ENCODE measurements around the gene RPL27.

DNA sequence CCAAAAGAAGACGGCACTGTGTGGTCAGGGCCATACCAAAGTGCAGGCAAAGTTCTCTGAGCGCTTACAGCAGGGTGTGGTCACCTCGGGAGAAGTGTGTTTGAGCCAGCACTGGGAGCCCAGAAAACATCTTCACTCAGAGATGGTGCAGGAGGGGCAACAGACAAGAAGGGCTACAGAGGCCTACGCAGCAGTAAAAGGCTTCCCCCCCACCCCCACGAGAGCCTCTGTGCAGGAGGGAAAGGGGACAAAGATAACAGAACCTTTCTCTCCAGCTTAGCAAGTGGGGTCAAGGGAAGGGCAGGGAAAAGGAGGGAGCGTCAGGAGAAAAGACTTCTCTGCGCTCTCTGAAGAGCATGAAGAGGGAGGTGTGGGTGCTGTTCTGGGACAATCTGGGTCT, 21.2 kb downstream of the RPL27 start:
- TF ChIP-seq ZFP30 (CRISPR knock-in tag; IDR thresholded peaks at IDR 0.05), result no peak
- TF ChIP-seq RARB (CRISPR knock-in tag; IDR thresholded peaks at IDR 0.05), result no peak
- no peak for TF ChIP-seq PATZ1 (CRISPR knock-in tag; IDR thresholded peaks at IDR 0.05; ENCODE audit: borderline replicate concordance)
- no peak for TF ChIP-seq ZFP3 (CRISPR knock-in tag; IDR thresholded peaks at IDR 0.05)
- TF ChIP-seq, protein P1, sequence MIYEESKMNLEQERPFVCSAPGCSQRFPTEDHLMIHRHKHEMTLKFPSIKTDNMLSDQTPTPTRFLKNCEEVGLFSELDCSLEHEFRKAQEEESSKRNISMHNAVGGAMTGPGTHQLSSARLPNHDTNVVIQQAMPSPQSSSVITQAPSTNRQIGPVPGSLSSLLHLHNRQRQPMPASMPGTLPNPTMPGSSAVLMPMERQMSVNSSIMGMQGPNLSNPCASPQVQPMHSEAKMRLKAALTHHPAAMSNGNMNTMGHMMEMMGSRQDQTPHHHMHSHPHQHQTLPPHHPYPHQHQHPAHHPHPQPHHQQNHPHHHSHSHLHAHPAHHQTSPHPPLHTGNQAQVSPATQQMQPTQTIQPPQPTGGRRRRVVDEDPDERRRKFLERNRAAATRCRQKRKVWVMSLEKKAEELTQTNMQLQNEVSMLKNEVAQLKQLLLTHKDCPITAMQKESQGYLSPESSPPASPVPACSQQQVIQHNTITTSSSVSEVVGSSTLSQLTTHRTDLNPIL (CRISPR knock-in tag; IDR thresholded peaks at IDR 0.05; ENCODE audit: low read depth), result no peak
- TF ChIP-seq ISL1 (CRISPR knock-in tag; IDR thresholded peaks at IDR 0.05), result no peak
- TF ChIP-seq POU6F1 (CRISPR knock-in tag; IDR thresholded peaks at IDR 0.05; ENCODE audit: borderline replicate concordance, low read depth), result no peak
